GM12878 (cell line): ENCODE data around the gene FTO.

Experiments
- EZH2 ChIP-seq: IDR thresholded peaks from 2 replicates; pipeline ENCODE4 v1.6.1; 2012; ENCODE audit warnings: low read depth, mild to moderate bottlenecking, control low read depth, inconsistent platforms, low read length, borderline replicate concordance; ENCODE audit not compliant: control insufficient read depth
- POLR2A ChIP-seq: IDR thresholded peaks from 2 replicates; pipeline ENCODE4 v1.6.1; 2011; ENCODE audit warnings: low read depth, mild to moderate bottlenecking, low read length
- TF ChIP-seq, protein P1 (sequence below): IDR thresholded peaks from 2 replicates; pipeline ENCODE4 v1.6.1; 2011; ENCODE audit warnings: mild to moderate bottlenecking, low read depth, low read length, moderate library complexity; ENCODE audit not compliant: insufficient replicate concordance

- TF ChIP-seq POLR2A (no peak), EZH2 (no peak)
- TF ChIP-seq, protein P1, sequence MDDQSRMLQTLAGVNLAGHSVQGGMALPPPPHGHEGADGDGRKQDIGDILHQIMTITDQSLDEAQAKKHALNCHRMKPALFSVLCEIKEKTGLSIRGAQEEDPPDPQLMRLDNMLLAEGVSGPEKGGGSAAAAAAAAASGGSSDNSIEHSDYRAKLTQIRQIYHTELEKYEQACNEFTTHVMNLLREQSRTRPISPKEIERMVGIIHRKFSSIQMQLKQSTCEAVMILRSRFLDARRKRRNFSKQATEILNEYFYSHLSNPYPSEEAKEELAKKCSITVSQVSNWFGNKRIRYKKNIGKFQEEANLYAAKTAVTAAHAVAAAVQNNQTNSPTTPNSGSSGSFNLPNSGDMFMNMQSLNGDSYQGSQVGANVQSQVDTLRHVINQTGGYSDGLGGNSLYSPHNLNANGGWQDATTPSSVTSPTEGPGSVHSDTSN, result no peak
Observed at GRCh38 chr16:54007504-54007903, 303.5 kb downstream of the FTO start.
